OCI-LY3 (cell line): ENCODE data around the gene VPS13A.

Experiments used
- H2AFZ ChIP-seq: fragments of 200-600, 300-600 bp; shearing (Covaris generic); 2 replicates; pipeline ENCODE4 v1.6.0; 2014; ENCODE audit warnings: antibody characterized with exemption, low read depth, low read length
- H3K27ac ChIP-seq: fragments of 200-600, 300-600 bp; sonication (generic); 2 replicates; pipeline ENCODE4 v1.5.1; 2014; ENCODE audit warnings: mild to moderate bottlenecking, low read length, moderate library complexity, mixed read lengths
- H3K27me3 ChIP-seq: fragments of 200-600, 300-600 bp; sonication (generic); 2 replicates; pipeline ENCODE4 v1.6.1; 2014; ENCODE audit warnings: low read depth, low read length, mixed read lengths
- H3K36me3 ChIP-seq: fragments of 200-600, 300-600 bp; sonication (generic); replicated peaks from 2 replicates; pipeline ENCODE3; 2014; ENCODE audit warnings: low read depth, low read length, mixed read lengths
- H3K4me1 ChIP-seq: fragments of 300-600, 200-600 bp; sonication (generic); 2 replicates; pipeline ENCODE4 v1.6.1; 2014; ENCODE audit warnings: low read length, mixed read lengths
- H3K4me2 ChIP-seq: fragments of 200-600, 300-600 bp; sonication (generic); 2 replicates; pipeline ENCODE4 v1.6.1; 2014; ENCODE audit warnings: low read length, mixed read lengths
- H3K4me3 ChIP-seq: fragments of 300-600, 200-600 bp; sonication (generic); 2 replicates; pipeline ENCODE4 v1.5.1; 2014; ENCODE audit warnings: antibody characterized with exemption, mild to moderate bottlenecking, low read length, moderate library complexity
- H3K79me2 ChIP-seq: fragments of 300-600, 200-600 bp; shearing (Covaris generic); 2 replicates; pipeline ENCODE4 v1.6.1; 2014; ENCODE audit warnings: mild to moderate bottlenecking, low read length, mixed read lengths
- H3K9ac ChIP-seq: fragments of 300-600, 200-600 bp; shearing (Covaris generic); 2 replicates; pipeline ENCODE4 v1.6.0; 2014; ENCODE audit warnings: mild to moderate bottlenecking, low read length, moderate library complexity
- H3K9me3 ChIP-seq: fragments of 200-600, 300-600 bp; shearing (Covaris generic); 2 replicates; pipeline ENCODE4 v1.6.1; 2014; ENCODE audit warnings: low read length, mixed read lengths; ENCODE audit not compliant: insufficient read depth
- H4K20me1 ChIP-seq: fragments of 200-600, 300-600 bp; sonication (generic); 2 replicates; pipeline ENCODE4 v1.6.1; 2016; ENCODE audit warnings: low read length, mixed read lengths; ENCODE audit not compliant: insufficient read depth
- CTCF ChIP-seq: fragments of 200-600, 300-600 bp; sonication (generic); IDR thresholded peaks from 2 replicates; pipeline ENCODE4 v1.5.1; 2014; ENCODE audit warnings: antibody characterized with exemption, low read length, low read depth
- EZH2phosphoT487 ChIP-seq: fragments of 200-600 bp; shearing (Covaris generic); IDR thresholded peaks from 2 replicates; pipeline ENCODE4 v1.6.1; 2018; ENCODE audit warnings: antibody characterized with exemption, mixed run types, low read depth

The VPS13A gene

GRCh38 chr9:77177143-77177893 lies at the start of gene VPS13A:
VPS13A (plus strand) TSS chr9:77177534; CDS start chr9:77177705, 171 bp downstream.
- peaks cover 18% of the 10 kb centered on the region for H3K4me1 ChIP-seq
- peaks cover 47% of the 10 kb centered on the region for H3K79me2 ChIP-seq
- H3K27ac ChIP-seq = peak within 1 kb of the TSS; percentile 54
- peaks cover 14% of the 10 kb centered on the region for H4K20me1 ChIP-seq
- peak within 1 kb of the TSS; percentile 91 for H3K9ac ChIP-seq
- H3K36me3 ChIP-seq = peaks cover 7% of the 10 kb centered on the region
- H3K4me2 ChIP-seq = peak within 1 kb of the TSS; percentile 84
- peak within 1 kb of the TSS; percentile 88 for H3K4me3 ChIP-seq
- TF ChIP-seq CTCF (peak; percentile 27), EZH2phosphoT487 (no peak)
- H3K9me3 ChIP-seq = no peaks in the 10 kb centered on the region
- H2AFZ ChIP-seq = peak within 1 kb of the TSS; percentile 96
- peaks cover 10% of the 10 kb centered on the region; the same call in 1 of the 2 replicates for H3K27me3 ChIP-seq

GRCh38 chr9:77128125-77128789 lies 49.1 kb upstream of the VPS13A start:
- Histone ChIP-seq H3K4me3 (no peak overlapping the region), H3K4me1 (no peaks in the 10 kb centered on the region), H3K79me2 (no peaks in the 10 kb centered on the region), H4K20me1 (no peaks in the 10 kb centered on the region), H3K9me3 (no peaks in the 10 kb centered on the region), H3K36me3 (no peaks in the 10 kb centered on the region), H3K27ac (no peak overlapping the region), H2AFZ (no peak overlapping the region), H3K27me3 (peaks cover 11% of the 10 kb centered on the region), H3K9ac (no peak overlapping the region), H3K4me2 (no peak overlapping the region)
- TF ChIP-seq EZH2phosphoT487 = no peak

- TF ChIP-seq EZH2phosphoT487 (no peak), CTCF (no peak)
- Histone ChIP-seq H3K36me3 (no peaks in the 10 kb centered on the region), H3K9ac (no peak overlapping the region), H2AFZ (no peak overlapping the region), H3K9me3 (no peaks in the 10 kb centered on the region), H3K4me1 (no peaks in the 10 kb centered on the region), H3K27ac (no peak overlapping the region), H3K4me3 (no peak overlapping the region), H3K27me3 (peaks cover 11% of the 10 kb centered on the region), H4K20me1 (no peaks in the 10 kb centered on the region), H3K4me2 (no peak overlapping the region), H3K79me2 (no peaks in the 10 kb centered on the region)
Measured at GRCh38 chr9:77131399-77131798, 45.9 kb upstream of the VPS13A start.

- Histone ChIP-seq H3K9me3 (no peaks in the 10 kb centered on the region), H3K4me2 (no peak overlapping the region), H3K36me3 (no peaks in the 10 kb centered on the region), H3K27me3 (peaks cover 11% of the 10 kb centered on the region), H4K20me1 (no peaks in the 10 kb centered on the region), H3K9ac (no peak overlapping the region), H2AFZ (no peak overlapping the region), H3K79me2 (no peaks in the 10 kb centered on the region), H3K4me3 (no peak overlapping the region), H3K27ac (no peak overlapping the region), H3K4me1 (no peaks in the 10 kb centered on the region)
- no peak for TF ChIP-seq EZH2phosphoT487
- TF ChIP-seq CTCF = no peak
Measured at GRCh38 chr9:77133011-77133410, 44.3 kb upstream of the VPS13A start.
